ENCODE data around the gene TMEM61.

DNA sequence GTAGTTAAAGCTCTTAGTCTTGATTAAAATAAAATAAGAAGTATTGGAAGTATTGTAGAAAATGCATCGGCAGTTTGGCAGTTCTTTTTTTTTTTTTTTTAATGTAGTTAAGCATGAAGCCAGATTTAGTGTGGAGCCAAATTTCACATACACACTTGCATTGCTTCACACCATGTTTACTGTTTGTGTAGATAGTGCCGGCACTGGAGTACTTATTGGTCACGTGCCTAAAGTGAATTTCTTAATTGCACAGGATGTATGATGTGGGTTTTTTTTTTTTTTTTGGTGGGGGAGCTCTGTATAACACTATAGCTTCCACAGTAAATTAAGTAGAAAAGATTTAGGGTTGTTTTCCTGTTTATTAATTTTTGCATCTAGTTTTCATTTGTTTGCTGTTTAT is 21.2 kb upstream of the TMEM61 start:
- no peak for TF ChIP-seq EZH2phosphoT487 (IDR thresholded peaks at IDR 0.05; ENCODE audit: low read depth)
- TF ChIP-seq, protein P1, sequence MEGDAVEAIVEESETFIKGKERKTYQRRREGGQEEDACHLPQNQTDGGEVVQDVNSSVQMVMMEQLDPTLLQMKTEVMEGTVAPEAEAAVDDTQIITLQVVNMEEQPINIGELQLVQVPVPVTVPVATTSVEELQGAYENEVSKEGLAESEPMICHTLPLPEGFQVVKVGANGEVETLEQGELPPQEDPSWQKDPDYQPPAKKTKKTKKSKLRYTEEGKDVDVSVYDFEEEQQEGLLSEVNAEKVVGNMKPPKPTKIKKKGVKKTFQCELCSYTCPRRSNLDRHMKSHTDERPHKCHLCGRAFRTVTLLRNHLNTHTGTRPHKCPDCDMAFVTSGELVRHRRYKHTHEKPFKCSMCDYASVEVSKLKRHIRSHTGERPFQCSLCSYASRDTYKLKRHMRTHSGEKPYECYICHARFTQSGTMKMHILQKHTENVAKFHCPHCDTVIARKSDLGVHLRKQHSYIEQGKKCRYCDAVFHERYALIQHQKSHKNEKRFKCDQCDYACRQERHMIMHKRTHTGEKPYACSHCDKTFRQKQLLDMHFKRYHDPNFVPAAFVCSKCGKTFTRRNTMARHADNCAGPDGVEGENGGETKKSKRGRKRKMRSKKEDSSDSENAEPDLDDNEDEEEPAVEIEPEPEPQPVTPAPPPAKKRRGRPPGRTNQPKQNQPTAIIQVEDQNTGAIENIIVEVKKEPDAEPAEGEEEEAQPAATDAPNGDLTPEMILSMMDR (IDR thresholded peaks at IDR 0.05; ENCODE audit: low read depth, low read length) = no peak

Measured in OCI-LY3 (cell line).